H1 (cell line): ENCODE measurements around the gene CDH11. TPM values are rescaled to one million over a fixed set of nuclear protein-coding genes. Genes with fewer than 3 reads are reported as not detected.

Experiments used
- POLR2AphosphoS5 ChIP-seq: IDR thresholded peaks from 2 replicates; pipeline ENCODE4 v1.6.1; 2011; ENCODE audit warnings: low read depth, low read length
- polyA plus RNA-seq, 7 experiments: library from polyadenylated mRNA; depleted of rRNA in 3 of 7; stranded (reverse) in 5 of 7; unstranded in 2 of 7; fragments of >200 nt in 5 of 7; fragments of 200-250 nt in 2 of 7; gene quantifications; 1 replicate in 5 of 7; 2 replicates in 1 of 7; 4 replicates in 1 of 7; pipeline versions ENCODE4 v1.2.1 to v1.2.3, GENCODE V29; 2011 to 2013; ENCODE audit warnings: missing spikeins in 2 of 7, mixed read lengths in 2 of 7
- total RNA-seq: library from RNA; stranded (reverse); fragmentation: NEBNext Ultra II Directional; extraction: Animal tissue kit (Norgen Biotek cat#: 25700); gene quantifications from 2 replicates; pipeline ENCODE4 v1.2.1, GENCODE V29; 2021

CDH11 gene
- total and polyA plus RNA-seq, 2 of the 8 experiments (the other 6 are each of a cell fraction or from before 2014, with no cell fraction given): 3.3 to 8.4 TPM

DNA sequence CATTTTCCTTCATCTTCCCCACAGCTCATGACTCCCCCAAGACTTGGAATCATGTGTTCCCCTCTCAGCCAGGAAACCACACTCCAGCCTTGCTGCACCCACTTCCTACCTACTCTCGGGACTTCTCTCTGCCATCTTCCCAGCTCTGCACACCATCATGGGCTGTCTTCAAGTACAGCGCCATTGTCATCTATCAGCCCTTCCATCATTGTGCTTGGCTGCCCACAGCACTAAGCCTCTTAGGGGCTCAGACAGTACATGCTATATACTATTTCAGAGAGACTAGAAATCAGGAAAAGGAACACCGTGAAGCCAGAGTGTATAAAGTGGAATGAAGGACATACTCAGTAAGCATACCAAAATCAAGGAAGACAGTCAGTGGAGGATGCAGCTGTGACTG lies 64.7 kb downstream of the CDH11 start (continued):
- no peak for TF ChIP-seq POLR2AphosphoS5
